ENCODE data around the gene DHX40. TPM values are rescaled to one million over a fixed set of nuclear protein-coding genes. Genes with fewer than 3 reads are reported as not detected.
"Not testable (repeated sequence)": the region's sequence is repeated elsewhere in the genome, so short reads cannot be mapped to it uniquely, and the experiment has no call there.

The DHX40 gene
- total RNA-seq, 1 donor from 2014 or later, result 21.3 TPM

GRCh38 chr17:59627770-59628171 is 62.4 kb downstream of the DHX40 start:
- DNase-seq (ENCODE audit: low spot score), result no peak

GRCh38 chr17:59629174-59629573 is 63.8 kb downstream of the DHX40 start:
- no peak for DNase-seq (ENCODE audit: low spot score)

- DNase-seq (ENCODE audit: low spot score), result no peak
These were observed 65.9 kb downstream of the DHX40 start for GRCh38 chr17:59631276-59631675.

GRCh38 chr17:59632398-59632797 is 67.0 kb downstream of the DHX40 start:
- DNase-seq (ENCODE audit: low spot score), result no peak

- no peak for DNase-seq (ENCODE audit: low spot score)
These were observed 68.4 kb downstream of the DHX40 start for GRCh38 chr17:59633658-59634359.

GRCh38 chr17:59634632-59635541 is 69.5 kb downstream of the DHX40 start:
- no peak for DNase-seq (ENCODE audit: low spot score)

GRCh38 chr17:59637611-59638310 is 72.4 kb downstream of the DHX40 start:
- DNase-seq (ENCODE audit: low spot score), result no peak

- DNase-seq (ENCODE audit: low spot score), result no peak
These were observed 73.1 kb downstream of the DHX40 start for GRCh38 chr17:59638553-59638952.

- DNase-seq (ENCODE audit: low spot score), result no peak
These were observed 76.5 kb downstream of the DHX40 start for GRCh38 chr17:59641799-59642484.

GRCh38 chr17:59642565-59642964 is 77.2 kb downstream of the DHX40 start:
- DNase-seq (ENCODE audit: low spot score), result no peak

GRCh38 chr17:59643159-59644140 is 78.0 kb downstream of the DHX40 start:
- no peak for DNase-seq (ENCODE audit: low spot score)

- DNase-seq (ENCODE audit: low spot score), result no peak
These were observed 81.9 kb downstream of the DHX40 start for GRCh38 chr17:59647288-59647687.

- DNase-seq (ENCODE audit: low spot score), result no peak
These were observed 84.5 kb downstream of the DHX40 start for GRCh38 chr17:59649886-59650285.

GRCh38 chr17:59650642-59651041 is 85.2 kb downstream of the DHX40 start:
- DNase-seq (ENCODE audit: low spot score), result no peak

- no peak for DNase-seq (ENCODE audit: low spot score)
These were observed 85.9 kb downstream of the DHX40 start for GRCh38 chr17:59651346-59651745.

- no peak for DNase-seq (ENCODE audit: low spot score)
These were observed 86.7 kb downstream of the DHX40 start for GRCh38 chr17:59652119-59652518.

GRCh38 chr17:59656624-59657023 is 91.2 kb downstream of the DHX40 start:
- DNase-seq (ENCODE audit: low spot score), result not testable (repeated sequence)

Data from mesenteric fat pad (tissue), 1 donor.